ENCODE measurements around the gene CCDC32.

- TF ChIP-seq CTCF (IDR thresholded peaks at IDR 0.05; ENCODE audit: control extremely low read depth in 1 of 3, insufficient read depth in 1 of 3, low read depth in 1 of 3, low read length in 3 of 3), result no peak
- no peak for TF ChIP-seq GABPA (IDR thresholded peaks at IDR 0.05; ENCODE audit: borderline replicate concordance, insufficient read depth, low read length)
- TF ChIP-seq EGR1 (IDR thresholded peaks at IDR 0.05; ENCODE audit: borderline replicate concordance, low read depth, low read length), result no peak
- no peak for TF ChIP-seq E2F6 (IDR thresholded peaks at IDR 0.05)
- TF ChIP-seq POLR2AphosphoS5 (IDR thresholded peaks at IDR 0.05; ENCODE audit: low read depth, low read length), result no peak
- TF ChIP-seq, protein P1, sequence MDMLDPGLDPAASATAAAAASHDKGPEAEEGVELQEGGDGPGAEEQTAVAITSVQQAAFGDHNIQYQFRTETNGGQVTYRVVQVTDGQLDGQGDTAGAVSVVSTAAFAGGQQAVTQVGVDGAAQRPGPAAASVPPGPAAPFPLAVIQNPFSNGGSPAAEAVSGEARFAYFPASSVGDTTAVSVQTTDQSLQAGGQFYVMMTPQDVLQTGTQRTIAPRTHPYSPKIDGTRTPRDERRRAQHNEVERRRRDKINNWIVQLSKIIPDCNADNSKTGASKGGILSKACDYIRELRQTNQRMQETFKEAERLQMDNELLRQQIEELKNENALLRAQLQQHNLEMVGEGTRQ (IDR thresholded peaks at IDR 0.05; ENCODE audit: low read length), result no peak
- TF ChIP-seq RFX5 (IDR thresholded peaks at IDR 0.05; ENCODE audit: borderline replicate concordance, low read depth, low read length), result no peak
- TF ChIP-seq HDAC2 (IDR thresholded peaks at IDR 0.05; ENCODE audit: borderline replicate concordance in 1 of 2, low read depth in 2 of 2, low read length in 2 of 2), result no peak
- TF ChIP-seq EZH2 (IDR thresholded peaks at IDR 0.05; ENCODE audit: low read depth, low read length, severe bottlenecking), result no peak
These were observed 33.8 kb upstream of the CCDC32 start for GRCh38 chr15:40598672-40599071.
